Upper lobe of left lung (tissue), 4 donors: ENCODE results near the gene CEP72.

ENCODE experiments used
- CTCF ChIP-seq, 6 experiments: fragments of 450-650 bp in 4 of 6; fragments of 200-600 bp in 2 of 6; sonication (generic) in 2 of 6; IDR thresholded peaks; one replicate each; pipeline ENCODE4 v1.5.1; 2016 to 2019; ENCODE audit warnings: antibody characterized with exemption in 6 of 6
- POLR2A ChIP-seq, 4 donors: fragments of 450-650 bp; IDR thresholded peaks; one replicate each; pipeline ENCODE4 v1.5.1; 2016 to 2017; ENCODE audit warnings: antibody characterized with exemption in 4 of 4, mild to moderate bottlenecking in 2 of 4

- TF ChIP-seq CTCF (IDR thresholded peaks at IDR 0.05) (no peak), POLR2A (IDR thresholded peaks at IDR 0.05) (no peak)
Measured at GRCh38 chr5:644509-644908, 32.4 kb downstream of the CEP72 start.
